Karpas-422 (cell line): ENCODE data around the gene TMTC2. TPM values are rescaled to one million over a fixed set of nuclear protein-coding genes. Genes with fewer than 3 reads are reported as not detected.
"Not testable (repeated sequence)": the region's sequence is repeated elsewhere in the genome, so short reads cannot be mapped to it uniquely, and the experiment has no call there.

Source experiments
- DNase-seq: peaks from one replicate; pipeline ENCODE4 v3.0.0-alpha.2; 2015
- H2AFZ ChIP-seq: fragments of 200-600 bp; sonication (generic); 2 replicates; pipeline ENCODE4 v1.6.1; 2014; ENCODE audit warnings: antibody characterized with exemption, low read length, mixed read lengths
- H3K27ac ChIP-seq: fragments of 200-600 bp; sonication (generic); 2 replicates; pipeline ENCODE4 v1.5.1; 2014; ENCODE audit warnings: mild to moderate bottlenecking, low read length, moderate library complexity
- H3K27me3 ChIP-seq: fragments of 200-600 bp; sonication (generic); 2 replicates; pipeline ENCODE4 v1.6.1; 2014; ENCODE audit warnings: low read length, mixed read lengths
- H3K36me3 ChIP-seq: fragments of 200-600 bp; sonication (generic); 2 replicates; pipeline ENCODE4 v1.6.1; 2014; ENCODE audit warnings: low read length, mixed read lengths; ENCODE audit not compliant: insufficient read depth
- H3K4me1 ChIP-seq: fragments of 200-600 bp; sonication (generic); 2 replicates; pipeline ENCODE4 v1.6.1; 2014; ENCODE audit warnings: mild to moderate bottlenecking, low read length, mixed read lengths
- H3K4me2 ChIP-seq: fragments of 200-600 bp; sonication (generic); 2 replicates; pipeline ENCODE4 v1.6.1; 2014; ENCODE audit warnings: low read length, low read depth, mild to moderate bottlenecking; ENCODE audit not compliant: poor library complexity, severe bottlenecking
- H3K4me3 ChIP-seq: fragments of 200-600 bp; sonication (generic); 2 replicates; pipeline ENCODE4 v1.5.1; 2014; ENCODE audit warnings: mild to moderate bottlenecking, antibody characterized with exemption, low read length, mixed read lengths
- H3K79me2 ChIP-seq: fragments of 200-600 bp; sonication (generic); 2 replicates; pipeline ENCODE4 v1.6.1; 2014; ENCODE audit warnings: mild to moderate bottlenecking, low read length, mixed read lengths
- H3K9ac ChIP-seq: fragments of 200-600 bp; sonication (generic); 2 replicates; pipeline ENCODE4 v1.6.0; 2014; ENCODE audit warnings: low read length
- H3K9me2 ChIP-seq: fragments of 200-600 bp; sonication (generic), shearing (Covaris generic); replicated peaks from 2 replicates; pipeline ENCODE4 v1.6.0; 2014; ENCODE audit warnings: mild to moderate bottlenecking, low read length, moderate library complexity; ENCODE audit not compliant: insufficient read depth
- H3K9me3 ChIP-seq: fragments of 300-700, 200-600 bp; sonication (generic); 2 replicates; pipeline ENCODE4 v1.6.1; 2014; ENCODE audit warnings: low read length, mixed read lengths
- H4K20me1 ChIP-seq: fragments of 200-600 bp; sonication (generic); 2 replicates; pipeline ENCODE4 v1.6.1; 2014; ENCODE audit warnings: mild to moderate bottlenecking, antibody characterized with exemption, low read length, low read depth; ENCODE audit not compliant: insufficient read depth
- total RNA-seq: library from RNA; depleted of rRNA; stranded (reverse); fragments of >200 nt; shearing (Covaris generic); gene quantifications from 2 replicates; pipeline ENCODE4 v1.2.3, GENCODE V29; 2014; ENCODE audit warnings: low replicate concordance

The TMTC2 gene
- total RNA-seq, 1 experiment from 2014 or later = 5.0 TPM

GRCh38 chr12:82749015-82749414 is 62.3 kb downstream of the TMTC2 start:
- no peak for DNase-seq
- H3K9me3 ChIP-seq = no peaks in the 10 kb centered on the region
- H3K4me2 ChIP-seq = no peak overlapping the region
- no peaks in the 10 kb centered on the region for H3K4me1 ChIP-seq
- H3K36me3 ChIP-seq = no peaks in the 10 kb centered on the region
- H3K79me2 ChIP-seq = no peaks in the 10 kb centered on the region
- no peaks in the 10 kb centered on the region for H3K27me3 ChIP-seq
- H3K9me2 ChIP-seq = no peaks in the 10 kb centered on the region
- no peak overlapping the region for H3K27ac ChIP-seq
- no peak overlapping the region for H3K4me3 ChIP-seq
- no peaks in the 10 kb centered on the region for H4K20me1 ChIP-seq
- H2AFZ ChIP-seq = no peak overlapping the region
- no peak overlapping the region for H3K9ac ChIP-seq

- H3K36me3 ChIP-seq = no peaks in the 10 kb centered on the region
- no peaks in the 10 kb centered on the region for H4K20me1 ChIP-seq
- no peaks in the 10 kb centered on the region for H3K27me3 ChIP-seq
- H3K9me3 ChIP-seq = no peaks in the 10 kb centered on the region
- no peak overlapping the region for H2AFZ ChIP-seq
- no peak overlapping the region for H3K4me3 ChIP-seq
- no peak for DNase-seq
- no peaks in the 10 kb centered on the region for H3K79me2 ChIP-seq
- no peak overlapping the region for H3K9ac ChIP-seq
- no peaks in the 10 kb centered on the region for H3K9me2 ChIP-seq
- no peak overlapping the region for H3K4me2 ChIP-seq
- peaks cover 5% of the 10 kb centered on the region for H3K4me1 ChIP-seq
- no peak overlapping the region for H3K27ac ChIP-seq
Observed at GRCh38 chr12:82754856-82755255, 68.2 kb downstream of the TMTC2 start.

- Histone ChIP-seq H3K4me3 (no peak overlapping the region), H3K79me2 (no peaks in the 10 kb centered on the region), H3K9me3 (no peaks in the 10 kb centered on the region), H3K27me3 (no peaks in the 10 kb centered on the region), H3K4me1 (peaks cover 5% of the 10 kb centered on the region), H3K4me2 (no peak overlapping the region), H3K9me2 (no peaks in the 10 kb centered on the region), H3K36me3 (no peaks in the 10 kb centered on the region), H3K27ac (no peak overlapping the region), H2AFZ (no peak overlapping the region), H3K9ac (no peak overlapping the region), H4K20me1 (no peaks in the 10 kb centered on the region)
- no peak for DNase-seq
Observed at GRCh38 chr12:82756303-82756702, 69.6 kb downstream of the TMTC2 start.

- no peak overlapping the region for H3K9ac ChIP-seq
- no peak overlapping the region for H3K4me3 ChIP-seq
Observed at GRCh38 chr12:82757059-82757458, 70.4 kb downstream of the TMTC2 start.

GRCh38 chr12:82757656-82758055 is 71.0 kb downstream of the TMTC2 start:
- Histone ChIP-seq H3K36me3 (no peaks in the 10 kb centered on the region), H4K20me1 (no peaks in the 10 kb centered on the region), H3K9me3 (no peaks in the 10 kb centered on the region), H2AFZ (no peak overlapping the region), H3K4me1 (peaks cover 5% of the 10 kb centered on the region), H3K27me3 (no peaks in the 10 kb centered on the region), H3K27ac (no peak overlapping the region), H3K9ac (no peak overlapping the region), H3K4me2 (no peak overlapping the region), H3K4me3 (no peak overlapping the region), H3K9me2 (no peaks in the 10 kb centered on the region), H3K79me2 (no peaks in the 10 kb centered on the region)
- DNase-seq = no peak

More at GRCh38 chr12:82757059-82757458, 70.4 kb downstream of the TMTC2 start:
- no peak for DNase-seq
- Histone ChIP-seq H3K9me3 (no peaks in the 10 kb centered on the region), H4K20me1 (no peaks in the 10 kb centered on the region), H3K27ac (no peak overlapping the region), H3K79me2 (no peaks in the 10 kb centered on the region), H3K27me3 (no peaks in the 10 kb centered on the region), H3K4me1 (peaks cover 5% of the 10 kb centered on the region), H2AFZ (no peak overlapping the region), H3K9me2 (no peaks in the 10 kb centered on the region), H3K36me3 (no peaks in the 10 kb centered on the region), H3K4me2 (no peak overlapping the region)

GRCh38 chr12:82758749-82759330 is 72.1 kb downstream of the TMTC2 start:
- Histone ChIP-seq H2AFZ (no peak overlapping the region), H4K20me1 (no peaks in the 10 kb centered on the region), H3K4me2 (no peak overlapping the region), H3K4me1 (peaks cover 5% of the 10 kb centered on the region), H3K4me3 (no peak overlapping the region), H3K27ac (no peak overlapping the region), H3K79me2 (no peaks in the 10 kb centered on the region), H3K9me3 (no peaks in the 10 kb centered on the region), H3K27me3 (no peaks in the 10 kb centered on the region), H3K9me2 (no peaks in the 10 kb centered on the region), H3K36me3 (no peaks in the 10 kb centered on the region), H3K9ac (no peak overlapping the region)
- no peak for DNase-seq

GRCh38 chr12:82760423-82760822 is 73.7 kb downstream of the TMTC2 start:
- Histone ChIP-seq H3K79me2 (no peaks in the 10 kb centered on the region), H3K36me3 (no peaks in the 10 kb centered on the region), H2AFZ (no peak overlapping the region), H3K4me1 (peaks cover 5% of the 10 kb centered on the region), H3K4me3 (no peak overlapping the region), H3K27ac (no peak overlapping the region), H3K9me3 (no peaks in the 10 kb centered on the region), H3K4me2 (no peak overlapping the region), H3K9me2 (no peaks in the 10 kb centered on the region), H3K27me3 (no peaks in the 10 kb centered on the region), H3K9ac (no peak overlapping the region), H4K20me1 (no peaks in the 10 kb centered on the region)
- peak; percentile 53 for DNase-seq

- H3K9ac ChIP-seq, H3K36me3 ChIP-seq, H3K27ac ChIP-seq, H3K4me3 ChIP-seq, DNase-seq, H3K9me2 ChIP-seq, H3K4me2 ChIP-seq, H3K79me2 ChIP-seq, H2AFZ ChIP-seq, H3K4me1 ChIP-seq, H3K9me3 ChIP-seq, H3K27me3 ChIP-seq, H4K20me1 ChIP-seq: not testable (repeated sequence)
Observed at GRCh38 chr12:82765206-82765605, 78.5 kb downstream of the TMTC2 start.
